Endothelial cell of umbilical vein (primary cell): ENCODE results near the gene SELENOO. TPM values are rescaled to one million over a fixed set of nuclear protein-coding genes. Genes with fewer than 3 reads are reported as not detected.

Experiments used
- BruUV-seq: library from RNA; stranded (reverse); fragments of 400-500 nt; replicated peaks from 2 replicates; lab custom pipeline; 2021; lab: Mats Ljungman, UMichigan
- CTCF ChIA-PET: fragments of 300-600, 350-600 bp; sonication (Branson Sonifier 250); formaldehyde crosslinking; loops from one replicate; lab custom pipeline; 2021; ENCODE audit warnings: antibody characterized with exemption, inconsistent platforms; lab: Charles Lee
- POLR2A ChIA-PET: fragments of 300-600, 350-600 bp; sonication (Branson Sonifier 250); formaldehyde crosslinking; loops from one replicate; lab custom pipeline; 2021; ENCODE audit warnings: antibody characterized with exemption, inconsistent platforms; lab: Charles Lee
- DNase-seq: peaks from one replicate; pipeline ENCODE4 v3.0.0-alpha.2; 2011; ENCODE audit warnings: low read depth, low spot score
- FAIRE-seq: peaks from 2 replicates; lab custom pipeline; 2011; peaks lifted over from hg19 to GRCh38; lab: Jason Lieb, UNC
- H2AFZ ChIP-seq: 2 replicates; pipeline ENCODE4 v1.6.0; 2012; ENCODE audit warnings: low read depth, low read length, control low read depth, inconsistent platforms
- H3K27ac ChIP-seq: 2 replicates; pipeline ENCODE4 v1.5.1; 2011; ENCODE audit warnings: low read depth, mild to moderate bottlenecking, control low read depth, low read length, moderate library complexity; ENCODE audit not compliant: insufficient read depth
- H3K27me3 ChIP-seq, 2 experiments: 2 replicates each; pipeline versions ENCODE4 v1.6.0 to v1.6.1; 2011; ENCODE audit warnings: low read length in 2 of 2, mixed read lengths in 1 of 2; ENCODE audit not compliant: control insufficient read depth in 2 of 2, insufficient read depth in 2 of 2
- H3K36me3 ChIP-seq, 2 experiments: 2 replicates in 1 of 2; 3 replicates in 1 of 2; pipeline ENCODE4 v1.5.1; 2011; ENCODE audit warnings: low read length in 2 of 2, mild to moderate bottlenecking in 1 of 2, moderate library complexity in 1 of 2; ENCODE audit not compliant: control insufficient read depth in 2 of 2, insufficient read depth in 2 of 2; ENCODE audit errors: extremely low read depth in 1 of 2
- H3K4me1 ChIP-seq: 3 replicates; pipeline ENCODE4 v1.5.1; 2011; ENCODE audit warnings: mild to moderate bottlenecking, low read length; ENCODE audit not compliant: control insufficient read depth, insufficient read depth; ENCODE audit errors: extremely low read depth
- H3K4me2 ChIP-seq: 2 replicates; pipeline ENCODE4 v1.6.1; 2011; ENCODE audit warnings: low read length, control low read depth, mixed read lengths; ENCODE audit not compliant: insufficient read depth
- H3K4me3 ChIP-seq, 3 experiments: fragments of 200-600 bp in 1 of 3; sonication (generic), shearing (Covaris generic) in 1 of 3; replicated peaks in 1 of 3; 2 replicates each; pipeline ENCODE4 v1.5.1; 2011 to 2016; ENCODE audit warnings: control low read depth in 3 of 3, low read length in 3 of 3, mild to moderate bottlenecking in 2 of 3, inconsistent platforms in 1 of 3, low read depth in 1 of 3, moderate library complexity in 1 of 3; ENCODE audit not compliant: insufficient read depth in 1 of 3
- H3K79me2 ChIP-seq: 2 replicates; pipeline ENCODE4 v1.6.0; 2012; ENCODE audit warnings: low read length, inconsistent platforms; ENCODE audit not compliant: control insufficient read depth, insufficient read depth
- H3K9ac ChIP-seq: replicated peaks from 2 replicates; pipeline ENCODE3; 2011; ENCODE audit warnings: low read length, control low read depth; ENCODE audit not compliant: insufficient read depth; ENCODE audit errors: extremely low read depth
- H3K9me1 ChIP-seq: replicated peaks from 3 replicates; pipeline ENCODE4 v1.6.0; 2011; ENCODE audit warnings: mild to moderate bottlenecking, low read length; ENCODE audit not compliant: control insufficient read depth, insufficient read depth; ENCODE audit errors: extremely low read depth
- H3K9me3 ChIP-seq: replicated peaks from 2 replicates; pipeline ENCODE4 v1.5.1; 2012; ENCODE audit warnings: low read length, inconsistent platforms; ENCODE audit not compliant: control insufficient read depth, insufficient read depth
- H4K20me1 ChIP-seq: replicated peaks from 2 replicates; pipeline ENCODE3; 2011; ENCODE audit warnings: mild to moderate bottlenecking, low read length; ENCODE audit not compliant: control insufficient read depth, insufficient read depth; ENCODE audit errors: extremely low read depth
- CTCF ChIP-seq, 2 donors: IDR thresholded peaks; 1 replicate in 1 of 2; 2 replicates in 1 of 2; pipeline ENCODE4 v1.5.1; 2011; ENCODE audit warnings: low read length in 2 of 2, mild to moderate bottlenecking in 2 of 2, moderate library complexity in 2 of 2, control low read depth in 1 of 2, inconsistent platforms in 1 of 2, low read depth in 1 of 2; ENCODE audit not compliant: insufficient read depth in 1 of 2; ENCODE audit errors: extremely low read depth in 1 of 2
- MYC ChIP-seq: IDR thresholded peaks from one replicate; pipeline ENCODE4 v1.6.1; 2011; ENCODE audit warnings: mild to moderate bottlenecking, low read depth, low read length
- POLR2AphosphoS5 ChIP-seq: IDR thresholded peaks from 2 replicates; pipeline ENCODE4 v1.6.1; 2012; ENCODE audit warnings: low read depth, mild to moderate bottlenecking, control low read depth, low read length, moderate library complexity; ENCODE audit not compliant: insufficient read depth
- dilution Hi-C: fragments of 300-500 bp; cut with MboI; formaldehyde crosslinking; loops from one replicate; pipeline ENCODE4 v1.15.0; 2019; ENCODE audit warnings: low sequenced_read_pairs; ENCODE audit not compliant: extremely low pct_ligation_motif_present
- intact Hi-C: fragments of 100-400 bp; cut with micrococcal nuclease; formaldehyde crosslinking; loops from one replicate; pipeline ENCODE4 v1.10.0; 2022
- polyA plus RNA-seq, 4 experiments: library from polyadenylated mRNA; depleted of rRNA in 3 of 4; stranded (reverse) in 3 of 4; unstranded in 1 of 4; fragments of >200 nt; gene quantifications; 2 replicates each; pipeline versions ENCODE4 v1.2.1 to v1.2.3, GENCODE V29; 2011 to 2012; ENCODE audit warnings: missing spikeins in 1 of 4
- total RNA-seq: library from RNA; stranded (reverse); gene quantifications from 2 replicates; pipeline ENCODE4 v1.2.3, GENCODE V29; 2021

Gene SELENOO
- total and polyA plus RNA-seq, 2 donors (not counting 3 experiments of a cell fraction or from before 2014, with no cell fraction given), result 24.1 to 37.5 TPM

GRCh38 chr22:50252082-50253045, 51.6 kb downstream of the SELENOO start:
- dilution Hi-C loops, result no loop called here
- ChIA-PET CTCF (interaction anchor here (0.5 to 4.2 kb wide), 24 partner anchors 10 to 273 kb away, joined by 3 to 60 read pairs (median 4); partner anchors contain the start of genes DENND6B, MAPK11, MAPK12 and SCO2), POLR2A (no interaction called here)
- no peaks in the 10 kb centered on the region for H3K9me1 ChIP-seq
- H3K4me2 ChIP-seq, result no peak overlapping the region
- no peaks in the 10 kb centered on the region for H3K27me3 ChIP-seq
- H4K20me1 ChIP-seq, result no peaks in the 10 kb centered on the region
- H3K4me1 ChIP-seq, result peaks cover 11% of the 10 kb centered on the region
- no peaks in the 10 kb centered on the region for H3K79me2 ChIP-seq
- no peaks in the 10 kb centered on the region for H3K9me3 ChIP-seq
- H3K9ac ChIP-seq, result no peak overlapping the region
- DNase-seq, result peak; percentile 67
- BruUV-seq, result no TSS peak
- TF ChIP-seq MYC (no peak), CTCF (IDR thresholded peaks at IDR 0.05; ENCODE audit: extremely low read depth in 1 of 2, insufficient read depth in 1 of 2, low read depth in 1 of 2, low read length in 2 of 2) (peak; percentile 75 to 81), POLR2AphosphoS5 (peak; percentile 10)
- peaks cover 0 to 30% of the 10 kb centered on the region in 2 experiments for H3K36me3 ChIP-seq
- H3K27ac ChIP-seq, result no peak overlapping the region
- H3K4me3 ChIP-seq, result no peak overlapping the region
- FAIRE-seq, result peak; percentile 83
- intact Hi-C loops, result loop anchor here (1.0 kb wide), 3 partner anchors 75 to 246 kb away; partner anchors contain the start of gene DENND6B
- H2AFZ ChIP-seq, result no peak overlapping the region
